Activated effector memory CD4-positive, alpha-beta T cell treated with anti-CD3 and anti-CD28 coated beads, Interleukin-2, amount 50 U/mL, for 16 hours (primary cell): Measurements from ENCODE around the gene USP54.

Source experiments
- DNase-seq: peaks from one replicate; pipeline ENCODE4 v3.0.0-alpha.2; 2020

USP54 gene

GRCh38 chr10:73459683-73460314, 131.3 kb downstream of the USP54 start:
- no peak for DNase-seq

DNA sequence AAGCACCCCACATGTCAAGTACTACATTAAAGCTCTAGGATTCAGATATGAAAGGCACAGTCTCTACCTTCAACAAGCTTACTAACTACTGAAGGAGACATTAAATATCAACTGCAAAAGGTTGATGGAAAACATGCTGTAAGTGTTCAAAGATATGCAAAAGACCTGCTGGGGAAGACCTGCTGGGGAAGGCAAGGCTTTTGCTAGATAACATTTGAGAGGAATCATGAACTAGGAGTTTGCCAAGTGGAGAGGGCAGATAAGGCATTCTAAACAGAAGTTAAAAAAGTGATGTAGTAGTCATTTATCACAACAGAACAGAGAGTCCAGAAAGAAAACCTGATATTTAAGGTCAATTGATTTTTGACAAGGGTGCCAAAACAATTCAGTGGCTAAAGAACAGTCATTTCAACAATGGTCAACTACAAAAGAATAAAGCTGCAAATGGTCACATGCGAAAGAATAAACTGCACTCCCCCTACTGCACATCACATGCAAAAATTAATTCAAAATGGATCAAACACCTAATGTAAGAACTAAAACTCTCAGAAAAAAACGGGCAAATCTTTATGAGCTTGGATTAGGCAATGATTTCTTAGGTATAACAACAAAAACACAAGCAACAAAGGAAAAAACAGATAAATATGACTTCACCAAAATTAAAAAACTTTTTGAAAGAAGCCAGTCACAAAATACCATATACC, 134.8 kb downstream of the USP54 start:
- DNase-seq: no peak

DNA sequence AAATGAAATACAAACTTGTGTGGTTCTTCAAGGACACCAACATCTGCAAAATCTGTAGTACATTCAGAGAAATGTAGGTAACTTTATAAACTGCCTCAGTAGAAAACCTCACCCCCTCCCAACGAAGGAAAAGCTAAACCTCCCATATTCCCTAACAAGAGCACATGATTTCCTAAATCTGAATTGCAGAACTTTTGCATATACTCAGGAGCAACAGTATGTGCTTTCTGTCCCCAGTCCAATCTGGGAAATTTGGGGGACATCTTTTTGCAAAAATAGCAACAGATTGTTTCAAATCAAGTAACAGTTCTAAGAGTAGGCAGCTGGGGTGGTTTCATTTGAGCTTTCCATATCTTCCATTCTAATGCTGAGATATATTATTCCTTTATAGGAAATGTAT, 142.0 kb downstream of the USP54 start:
- no peak for DNase-seq

DNA sequence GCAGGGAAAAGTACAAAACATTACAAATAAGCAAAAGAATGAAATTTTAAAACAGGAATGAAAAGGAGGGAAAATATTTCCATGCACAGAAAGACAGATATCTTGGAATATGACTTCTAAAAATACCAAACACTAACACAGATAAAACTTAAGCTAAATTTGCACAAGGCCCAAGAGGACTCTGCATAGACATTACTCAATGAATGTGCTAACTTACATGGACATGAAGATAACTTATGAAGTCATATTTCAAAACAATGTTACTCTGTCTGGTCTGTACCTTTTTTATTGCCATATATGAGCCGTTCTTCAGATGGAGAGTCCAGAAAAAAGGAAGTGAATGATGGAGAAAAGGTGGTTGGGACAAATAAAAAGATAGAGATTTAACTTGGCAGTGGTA, 142.8 kb downstream of the USP54 start:
- DNase-seq: no peak
